CD4-positive, alpha-beta T cell treated with Interleukin-17A for 4 hours (primary cell): ENCODE measurements around the gene KLHDC8A.

Experiments
- DNase-seq: peaks from one replicate; pipeline ENCODE4 v3.0.0-alpha.2; 2020; ENCODE audit warnings: mixed read lengths

The KLHDC8A gene

GRCh38 chr1:205343431-205344065 is 13.2 kb downstream of the KLHDC8A start:
- peak; percentile 32 for DNase-seq

- no peak for DNase-seq
Observed at GRCh38 chr1:205342986-205343385, 13.7 kb downstream of the KLHDC8A start.

- no peak for DNase-seq
Observed at GRCh38 chr1:205340676-205341075, 16.0 kb downstream of the KLHDC8A start.

- no peak for DNase-seq
Observed at GRCh38 chr1:205339717-205340116, 17.0 kb downstream of the KLHDC8A start.

GRCh38 chr1:205339197-205339702 is 17.5 kb downstream of the KLHDC8A start:
- DNase-seq, result no peak

GRCh38 chr1:205338011-205338410 is 18.7 kb downstream of the KLHDC8A start:
- DNase-seq, result no peak

- DNase-seq, result no peak
Observed at GRCh38 chr1:205337481-205337880, 19.2 kb downstream of the KLHDC8A start.

- DNase-seq, result peak; percentile 90
Observed at GRCh38 chr1:205335692-205336091, 21.0 kb downstream of the KLHDC8A start.

- DNase-seq, result no peak
Observed at GRCh38 chr1:205332015-205332791, 24.5 kb downstream of the KLHDC8A start.

- DNase-seq, result no peak
Observed at GRCh38 chr1:205330150-205330549, 26.6 kb downstream of the KLHDC8A start.

- no peak for DNase-seq
Observed at GRCh38 chr1:205329719-205330118, 27.0 kb downstream of the KLHDC8A start.

- DNase-seq, result no peak
Observed at GRCh38 chr1:205328476-205328875, 28.2 kb downstream of the KLHDC8A start.

GRCh38 chr1:205326812-205327466 is 29.8 kb downstream of the KLHDC8A start:
- DNase-seq, result no peak

- DNase-seq, result peak; percentile 75
Observed at GRCh38 chr1:205325334-205325884, 31.3 kb downstream of the KLHDC8A start.

- DNase-seq, result no peak
Observed at GRCh38 chr1:205324781-205325180, 31.9 kb downstream of the KLHDC8A start.

- DNase-seq, result no peak
Observed at GRCh38 chr1:205323794-205324193, 32.9 kb downstream of the KLHDC8A start.

GRCh38 chr1:205321959-205322283 is 34.8 kb downstream of the KLHDC8A start:
- DNase-seq, result no peak

GRCh38 chr1:205321162-205321958 is 35.4 kb downstream of the KLHDC8A start, which contains the start of gene NUAK2:
NUAK2 (minus strand) TSS chr1:205321745; CDS start chr1:205321628, 117 bp downstream.
- peak; percentile 95 for DNase-seq

- peak; percentile 58 for DNase-seq
Observed at GRCh38 chr1:205319081-205320018, 37.4 kb downstream of the KLHDC8A start.

GRCh38 chr1:205318231-205318991 is 38.3 kb downstream of the KLHDC8A start:
- DNase-seq, result no peak
